NOMO-1 treated with dmso at 0.1 percent for 144 hours (cell line): Measurements from ENCODE around the gene CD34.

ENCODE experiments used
- DNase-seq: peaks from one replicate; lab custom pipeline; 2025; ENCODE audit not compliant: unreplicated experiment; lab: John Stamatoyannopoulos, UW

Gene CD34

DNA sequence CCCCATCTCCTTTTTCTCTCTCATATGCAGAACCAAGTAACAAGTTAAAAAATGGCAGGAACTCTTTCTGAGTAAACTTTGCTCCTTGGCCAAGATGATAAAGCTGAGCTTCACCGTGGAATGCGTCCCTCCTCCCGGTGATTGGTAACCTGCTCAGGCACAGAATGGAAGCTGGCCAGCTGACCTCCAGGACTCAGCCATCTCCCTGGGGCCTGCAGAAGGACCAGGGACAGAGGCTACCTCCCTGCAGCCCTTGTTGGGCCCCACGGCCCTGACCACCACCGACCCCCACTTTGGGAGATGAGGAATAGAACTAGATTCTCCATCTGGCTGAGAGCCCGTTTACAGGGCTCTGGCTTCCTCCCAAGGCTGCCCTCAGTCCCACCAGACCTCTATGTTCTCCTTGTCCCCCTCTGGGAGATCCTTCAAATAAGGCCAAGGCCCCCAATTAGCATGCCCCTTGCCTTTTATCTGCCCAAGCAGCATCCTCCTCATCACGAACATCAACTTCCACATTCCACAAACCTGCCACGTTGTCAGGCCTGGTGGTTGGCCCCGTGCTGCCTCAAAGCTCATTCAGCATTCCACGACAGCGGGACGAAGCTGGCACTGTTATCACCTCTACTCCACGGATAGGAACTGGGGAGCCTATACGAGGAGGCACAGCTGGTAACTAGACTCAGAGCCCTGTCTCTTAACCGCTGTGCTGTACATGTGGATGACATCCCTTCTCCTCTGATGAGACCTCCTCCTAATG is 74.2 kb downstream of the CD34 start:
- DNase-seq: no peak

GRCh38 chr1:207835958-207836357 is 75.0 kb downstream of the CD34 start:
- DNase-seq: no peak

GRCh38 chr1:207833956-207834660 is 76.8 kb downstream of the CD34 start:
- DNase-seq: no peak

- no peak for DNase-seq
Measured at GRCh38 chr1:207833381-207833780, 77.5 kb downstream of the CD34 start.

DNA sequence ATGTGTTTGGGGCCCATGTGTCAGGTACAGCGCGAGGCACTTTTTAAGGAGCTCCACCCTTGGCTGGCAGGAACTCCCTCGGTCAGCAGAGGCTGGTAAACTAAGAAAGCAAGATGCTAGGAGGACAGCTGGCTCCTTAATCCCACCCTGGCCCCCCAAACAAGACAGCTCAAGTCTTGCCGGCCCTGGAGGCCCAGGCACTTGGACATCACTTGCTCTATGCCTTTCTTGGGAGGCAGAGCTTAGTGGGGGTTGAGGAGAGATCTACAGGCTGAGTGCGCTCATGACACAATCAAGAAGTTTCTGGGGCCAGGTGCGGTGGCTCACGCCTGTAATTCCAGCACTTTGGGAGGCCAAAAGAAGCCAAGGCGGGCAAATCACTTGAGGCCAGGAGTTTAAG is 78.1 kb downstream of the CD34 start:
- no peak for DNase-seq

DNA sequence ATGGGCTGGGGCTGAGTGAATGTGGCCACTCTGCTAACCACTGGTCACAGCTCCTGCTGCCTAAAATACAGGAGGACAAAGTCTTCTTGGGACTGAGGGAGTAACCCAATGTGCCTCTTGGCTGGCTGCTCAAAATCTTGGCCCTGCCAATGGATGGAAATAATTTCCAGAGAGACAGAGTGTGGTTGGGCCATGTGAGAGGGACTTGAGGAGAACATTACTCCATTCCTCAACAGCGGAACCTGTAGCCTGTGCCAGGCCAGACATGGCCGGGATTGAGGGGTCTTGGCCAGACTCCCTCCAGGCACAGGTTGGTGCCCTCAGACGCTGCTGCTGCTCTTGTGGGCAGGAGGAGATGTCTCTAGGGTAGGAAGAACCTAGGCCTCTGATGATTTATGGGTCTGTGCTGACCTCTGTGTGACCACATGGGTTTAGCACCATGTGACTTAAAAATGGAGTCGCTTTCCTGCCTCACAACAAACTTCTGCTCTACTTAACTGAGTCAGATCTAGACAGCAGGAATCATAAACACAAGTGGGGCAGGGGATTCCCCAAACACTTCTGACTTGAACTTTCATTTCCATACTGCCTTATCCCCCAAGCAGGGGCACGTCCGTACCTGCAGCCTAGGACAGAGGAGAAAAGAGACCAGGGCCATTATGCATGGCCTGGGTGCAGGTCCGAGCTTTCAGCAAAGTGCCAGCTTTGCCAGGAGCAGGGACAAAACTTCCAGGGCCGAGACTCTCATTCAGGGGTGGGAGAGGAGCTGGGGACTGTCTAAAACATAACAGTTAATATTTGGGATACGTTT is 79.2 kb downstream of the CD34 start:
- DNase-seq: no peak
